HG02852 (cell line): ENCODE results near the gene MYADML2.
A peak's percentile ranks its signal among the peaks of the same experiment; 100 is the strongest.

Source experiments
- ATAC-seq: cut with Tn5 transposase; IDR thresholded peaks from one replicate; pipeline ENCODE4 v1.9.1; 2021; ENCODE audit warnings: mild to moderate bottlenecking, moderate library complexity; ENCODE audit not compliant: unreplicated experiment

The MYADML2 gene

DNA sequence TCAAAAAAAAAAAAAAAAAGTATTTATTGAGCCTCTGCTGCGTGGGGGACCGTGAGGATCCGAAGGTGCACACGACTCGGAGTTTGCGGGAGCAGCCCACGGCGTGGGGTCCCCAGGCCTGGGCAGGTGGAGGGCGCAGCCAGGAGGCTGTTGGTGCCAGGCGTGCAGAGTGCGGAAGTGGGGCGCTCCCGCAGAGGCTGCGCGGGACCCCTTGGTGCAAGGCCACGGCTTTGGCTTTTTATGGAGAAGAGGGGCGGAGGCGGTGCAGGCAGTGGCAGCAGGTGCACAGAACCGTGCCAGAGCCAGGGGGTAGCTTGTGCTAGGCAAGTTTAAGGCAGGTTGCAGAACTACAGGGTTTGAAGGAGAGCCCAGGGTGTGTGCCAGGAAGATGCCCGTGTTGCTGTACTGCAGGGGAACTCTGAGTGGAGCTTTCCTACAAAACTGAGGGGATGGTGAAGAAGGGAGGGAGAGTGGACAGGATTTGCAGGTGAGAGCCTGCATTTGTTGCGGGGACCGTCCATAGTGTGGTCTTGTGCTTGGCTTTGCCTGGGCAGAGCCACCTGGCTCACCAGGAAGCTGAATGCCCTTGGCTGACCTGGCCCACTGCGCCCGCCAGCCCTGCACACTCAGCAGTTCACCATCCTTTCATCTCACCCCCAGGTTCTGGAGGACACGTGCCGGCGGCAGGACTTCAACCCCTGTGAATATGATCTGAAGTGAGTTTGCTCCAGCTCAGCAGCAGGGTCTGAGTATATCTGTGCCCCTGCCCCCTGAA lies 31.7 kb upstream of the MYADML2 start:
- ATAC-seq, result no peak

GRCh38 chr17:81977211-81977808 lies 30.3 kb upstream of the MYADML2 start, which contains the start of gene ASPSCR1:
Gene ASPSCR1 (plus strand): TSS chr17:81977629. CDS start chr17:81977647, 18 bp downstream.
- peak; percentile 77 for ATAC-seq

DNA sequence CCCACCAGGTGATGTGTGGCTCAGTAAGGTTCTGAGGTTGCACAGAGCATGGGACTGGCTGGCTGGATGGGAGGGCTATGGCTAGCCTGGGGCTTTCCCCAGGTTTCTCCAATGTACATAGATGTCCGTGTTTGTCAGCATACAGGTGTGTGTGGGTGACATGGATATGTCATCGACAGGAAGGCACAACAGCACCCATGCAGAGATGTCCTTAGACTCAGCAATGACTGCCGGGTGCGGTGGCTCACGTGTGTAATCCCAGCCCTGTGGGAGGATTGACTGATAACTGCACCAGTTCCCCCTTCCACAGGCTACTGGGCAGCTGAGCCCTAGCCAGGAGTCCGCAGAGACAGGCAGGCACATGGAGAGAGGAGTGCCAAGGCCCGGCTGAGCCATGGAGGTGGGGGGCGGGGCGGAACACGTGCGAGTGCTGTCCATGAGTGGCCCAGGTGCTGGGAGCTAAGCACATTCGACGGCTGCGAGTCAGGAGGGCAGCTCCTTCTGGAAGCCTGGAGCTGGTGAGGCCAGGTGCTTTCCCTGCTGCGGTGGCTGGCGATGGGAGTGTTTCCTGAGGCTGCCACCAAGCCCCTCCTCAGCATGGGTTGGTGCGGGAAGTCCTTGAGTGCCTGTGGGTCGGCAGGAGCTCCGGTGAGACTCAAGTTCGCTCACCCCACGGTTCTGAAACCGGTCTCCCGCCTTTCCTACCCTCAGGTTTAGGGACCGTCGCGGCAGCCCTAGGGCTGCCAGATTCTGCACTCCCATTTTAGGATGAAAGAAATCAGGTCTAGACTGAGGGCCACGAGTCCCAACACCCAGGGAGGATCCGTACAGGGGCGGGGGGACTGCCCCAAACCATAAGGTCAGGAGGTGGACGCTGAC lies 29.5 kb upstream of the MYADML2 start:
- ATAC-seq, result peak; percentile 3

DNA sequence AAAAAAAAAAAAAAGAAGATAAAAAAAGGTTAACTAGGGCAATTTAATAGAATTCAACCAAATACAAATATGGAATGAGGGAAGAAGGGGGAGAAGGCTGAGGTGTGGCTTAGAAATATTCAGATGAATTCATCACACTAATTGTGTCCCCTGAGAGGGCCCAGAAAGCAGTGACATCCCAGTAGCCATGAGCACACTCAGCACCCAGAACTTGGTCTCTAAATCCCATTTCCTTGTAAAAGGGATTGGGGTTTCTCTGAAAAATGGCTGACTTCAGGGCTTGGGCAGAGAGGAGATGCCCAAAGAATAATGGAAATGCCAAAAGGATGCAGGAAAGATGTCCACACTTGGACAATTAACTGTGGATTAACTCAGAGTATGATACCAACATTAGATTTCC lies 26.4 kb upstream of the MYADML2 start:
- no peak for ATAC-seq

GRCh38 chr17:81968850-81969812 lies 22.1 kb upstream of the MYADML2 start:
- no peak for ATAC-seq

DNA sequence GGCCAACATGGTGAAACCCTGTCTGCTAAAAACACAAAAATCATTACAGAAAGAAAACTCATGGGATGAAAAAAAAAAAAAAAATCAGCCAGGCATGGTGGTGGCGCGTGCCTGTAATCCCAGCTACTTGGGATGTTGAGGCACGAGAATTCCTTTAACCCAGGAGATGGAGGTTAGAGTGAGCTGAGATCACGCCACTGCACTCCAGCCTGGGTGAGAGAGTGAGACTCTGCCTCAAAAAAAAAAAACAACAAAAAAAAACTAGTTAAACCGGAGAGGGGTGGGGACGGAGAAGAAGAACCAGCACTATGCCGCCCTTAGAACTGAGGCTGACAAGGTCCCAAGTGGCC lies 21.3 kb upstream of the MYADML2 start:
- ATAC-seq, result no peak

GRCh38 chr17:81967533-81968395 lies 20.7 kb upstream of the MYADML2 start:
- peak; percentile 51 for ATAC-seq

- no peak for ATAC-seq
These were observed 20.2 kb upstream of the MYADML2 start for GRCh38 chr17:81967244-81967532.

- no peak for ATAC-seq
These were observed 19.6 kb upstream of the MYADML2 start for GRCh38 chr17:81966343-81967243.

- no peak for ATAC-seq
These were observed 17.2 kb upstream of the MYADML2 start for GRCh38 chr17:81964081-81964849.

GRCh38 chr17:81962499-81963441 lies 15.7 kb upstream of the MYADML2 start:
- no peak for ATAC-seq

- no peak for ATAC-seq
These were observed 14.8 kb upstream of the MYADML2 start for GRCh38 chr17:81961521-81962498.

DNA sequence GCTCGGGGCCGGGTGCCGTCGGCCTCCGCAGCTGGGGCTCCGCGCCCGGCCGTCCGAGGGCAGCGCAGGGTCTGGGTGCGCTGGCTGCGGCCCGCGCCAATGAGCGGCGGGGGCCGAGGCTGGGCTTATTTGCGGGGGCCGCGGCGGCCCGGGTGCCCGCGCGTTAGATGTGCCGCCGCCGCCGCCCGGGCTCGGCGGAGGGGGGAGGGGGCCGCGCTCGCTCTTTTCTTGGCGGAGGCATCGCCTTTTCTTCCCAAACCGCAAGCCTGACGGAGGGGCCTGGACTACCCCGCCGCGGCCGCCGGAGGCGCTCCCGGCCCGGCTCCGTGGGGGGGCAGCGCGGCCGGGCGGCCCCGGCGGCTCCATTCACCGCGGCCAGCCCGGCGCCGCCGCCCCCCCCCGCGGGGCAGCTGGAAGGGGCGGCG lies 14.1 kb upstream of the MYADML2 start, which contains the start of gene NOTUM:
TSS of gene NOTUM (minus strand) at position 101 of the 425 bp plus-strand sequence. CDS start 278 bp downstream, outside the sequence.
- ATAC-seq, result no peak

- ATAC-seq, result no peak
These were observed 13.3 kb upstream of the MYADML2 start for GRCh38 chr17:81960130-81960958.
